ENCODE data around the gene PTPN18. TPM values are rescaled to one million over a fixed set of nuclear protein-coding genes. Genes with fewer than 3 reads are reported as not detected.

PTPN18 gene
- total and polyA plus RNA-seq, 2 of the 4 experiments (the other 2 are of a cell fraction): 9.7 to 15.5 TPM

- H2AK5ac ChIP-seq (ENCODE audit: low read depth, low read length): peak overlapping the region; percentile 27; the same call in 1 of the 2 replicates
- no peak overlapping the region; the same call in 1 of the 2 replicates for H3K14ac ChIP-seq (replicated peaks; ENCODE audit: low read depth, low read length)
- peak overlapping the region; percentile 33; the same call in 1 of the 2 replicates for H2BK120ac ChIP-seq (ENCODE audit: low read depth, low read length)
- H3K18ac ChIP-seq (ENCODE audit: low read depth, low read length): peak overlapping the region; percentile 13; the same call in 1 of the 2 replicates
- BruUV-seq (replicated peaks): no TSS peak
- H4K20me1 ChIP-seq (ENCODE audit: insufficient read depth, low read length): no peaks in the 10 kb centered on the region
- H2BK20ac ChIP-seq (ENCODE audit: low read depth, low read length): peak overlapping the region; percentile 28; the same call in 1 of the 2 replicates
- H2BK15ac ChIP-seq (ENCODE audit: low read depth, low read length): peak overlapping the region; percentile 51; the same call in 1 of the 3 replicates
- peak overlapping the region in 1 of 2 experiments; percentile 44; a peak in 2 of 4 replicates for H4K8ac ChIP-seq (ENCODE audit: low read depth in 2 of 2, low read length in 2 of 2)
- H3K4ac ChIP-seq (ENCODE audit: low read depth, low read length): peak overlapping the region; percentile 54
- CTCF ChIA-PET: no interaction called here
- H2AFZ ChIP-seq (replicated peaks; ENCODE audit: low read length, poor library complexity): peak overlapping the region; percentile 93
- H2AK9ac ChIP-seq (replicated peaks; ENCODE audit: low read depth, low read length, poor library complexity): peak overlapping the region; percentile 75
- peaks cover 3 to 13% of the 10 kb centered on the region in 2 experiments; a peak in 3 of 4 replicates for H3K79me1 ChIP-seq (ENCODE audit: low read depth in 1 of 2, low read length in 2 of 2)
- H3K9me1 ChIP-seq (ENCODE audit: insufficient read depth, low read length): peaks cover 9% of the 10 kb centered on the region
- in situ Hi-C loops (cut with MboI; ENCODE audit: low sequenced_read_pairs) (no loop called here), intact Hi-C loops (cut with micrococcal nuclease) (no loop called here), dilution Hi-C loops (cut with HindIII; ENCODE audit: low sequenced_read_pairs, unreplicated experiment) (no loop called here)
- DNase-seq (peak; percentile 92), ATAC-seq (ENCODE audit: low read depth) (0 out of 2 replicates have a peak, but pooled peaks have one; percentile 2)
- H3K4me3 ChIP-seq (ENCODE audit: insufficient read depth, low read depth, low read length): peak overlapping the region; percentile 52; the same call in 1 of the 2 replicates
- no peak overlapping the region for H3K9ac ChIP-seq (ENCODE audit: low read depth, low read length)
- H3K4me1 ChIP-seq (ENCODE audit: control insufficient read depth, insufficient read depth, low read length): peaks cover 9% of the 10 kb centered on the region
- WGBS, 2 experiments (ENCODE audit: extremely low coverage in 2 of 2, insufficient read length in 1 of 2): no CpG with 5 or more reads among the region's 8 CpGs
- H3K4me2 ChIP-seq (ENCODE audit: low read depth, low read length): peak overlapping the region; percentile 84
- peak overlapping the region; percentile 59 for H3K27ac ChIP-seq (ENCODE audit: insufficient read depth, low read length)
- peak overlapping the region; percentile 39; the same call in 1 of the 2 replicates for H4K91ac ChIP-seq (ENCODE audit: insufficient read depth, low read depth, low read length)
- TF ChIP-seq MAZ (IDR thresholded peaks at IDR 0.05; ENCODE audit: borderline replicate concordance, low read depth, low read length) (no peak), CEBPB (IDR thresholded peaks at IDR 0.05; ENCODE audit: low read depth, low read length) (peak; percentile 42; the same call in 1 of the 2 replicates), USF2 (IDR thresholded peaks at IDR 0.05; ENCODE audit: low read depth, low read length) (peak; percentile 89), SMC3 (IDR thresholded peaks at IDR 0.05; ENCODE audit: low read depth, low read length) (no peak), NFE2L2 (IDR thresholded peaks at IDR 0.05; ENCODE audit: low read depth, low read length) (no peak), FOS (IDR thresholded peaks at IDR 0.05; ENCODE audit: low read depth, low read length) (peak; percentile 72), MXI1 (IDR thresholded peaks at IDR 0.05; ENCODE audit: borderline replicate concordance, low read depth, low read length) (peak; percentile 66; the same call in 1 of the 2 replicates), BHLHE40 (IDR thresholded peaks at IDR 0.05; ENCODE audit: low read depth, low read length) (peak; percentile 83)
- H4K5ac ChIP-seq (ENCODE audit: low read depth, low read length): no peak overlapping the region
- H3K9me3 ChIP-seq (ENCODE audit: control insufficient read depth, insufficient read depth, low read length): no peaks in the 10 kb centered on the region
- H3K36me3 ChIP-seq (ENCODE audit: control insufficient read depth, insufficient read depth, low read length): peaks cover 6% of the 10 kb centered on the region
- H2BK5ac ChIP-seq (ENCODE audit: low read depth, low read length, poor library complexity, severe bottlenecking): peak overlapping the region; percentile 48
- no peak overlapping the region for H3K23ac ChIP-seq (ENCODE audit: low read depth, low read length)
- POLR2A ChIA-PET (ENCODE audit: unreplicated experiment): interaction anchor here (0.5 to 1.1 kb wide), 2 partner anchors 13 to 35 kb away, joined by 3 read pairs; no protein-coding TSS in a partner anchor
- H3K56ac ChIP-seq (ENCODE audit: extremely low read depth, insufficient read depth, low read length): no peak overlapping the region
- H3K27me3 ChIP-seq (ENCODE audit: control insufficient read depth, insufficient read depth, low read length): no peaks in the 10 kb centered on the region
Observed at GRCh38 chr2:130337735-130338325, 18.0 kb upstream of the PTPN18 start.

All from IMR-90 (cell line).